Spleen (tissue), 7 donors: ENCODE measurements around the gene SLC17A8.

Experiments used
- POLR2A ChIP-seq, 3 donors: fragments of 450-650 bp; IDR thresholded peaks; one replicate each; pipeline ENCODE4 v1.5.1; 2017; ENCODE audit warnings: antibody characterized with exemption in 3 of 3, mild to moderate bottlenecking in 1 of 3
- POLR2AphosphoS5 ChIP-seq, 3 donors: sonication (generic); formaldehyde crosslinking; IDR thresholded peaks; one replicate each; pipeline ENCODE4 v1.5.1; 2017; ENCODE audit warnings: antibody characterized with exemption in 3 of 3
- TF ChIP-seq, protein P1 (sequence below), 11 experiments: fragments of 200-600 bp in 7 of 11; fragments of 450-650 bp in 4 of 11; sonication (generic) in 4 of 11; IDR thresholded peaks in 8 of 11; conservative IDR thresholded peaks in 3 of 11; 1 replicate in 7 of 11; 2 replicates in 4 of 11; pipeline versions ENCODE4 v1.4.0 to v1.8.0; 2016 to 2021; ENCODE audit warnings: antibody characterized with exemption in 11 of 11, inconsistent platforms in 4 of 11, mild to moderate bottlenecking in 1 of 11
- donor health status: DM: no; HTN: no; CAD: no; lungs with moderate emphysema.
- donor health status: DM: no; HTN: no; CAD: no.
- donor health status: DM: no; HTN: no; CAD: no.

DNA sequence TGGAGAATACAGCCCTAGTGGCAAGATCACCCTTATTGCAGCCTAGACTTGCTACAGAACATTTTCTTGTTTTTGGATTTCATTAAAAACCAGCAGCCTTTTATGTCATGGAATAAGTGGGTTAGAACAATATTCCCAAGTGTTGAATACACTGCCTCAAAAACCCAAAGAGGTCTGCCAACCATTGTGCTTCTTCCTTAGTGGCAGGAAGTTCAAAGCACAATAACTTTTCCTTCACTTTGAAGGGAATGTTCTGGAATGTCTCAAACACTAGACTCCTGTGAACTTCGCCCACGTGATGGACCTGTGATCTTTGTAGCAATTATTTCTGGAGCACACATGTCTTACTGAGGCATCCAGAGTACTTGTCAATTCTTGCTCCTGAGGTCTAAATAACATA is 8.5 kb downstream of the SLC17A8 start:
- TF ChIP-seq, protein P1, sequence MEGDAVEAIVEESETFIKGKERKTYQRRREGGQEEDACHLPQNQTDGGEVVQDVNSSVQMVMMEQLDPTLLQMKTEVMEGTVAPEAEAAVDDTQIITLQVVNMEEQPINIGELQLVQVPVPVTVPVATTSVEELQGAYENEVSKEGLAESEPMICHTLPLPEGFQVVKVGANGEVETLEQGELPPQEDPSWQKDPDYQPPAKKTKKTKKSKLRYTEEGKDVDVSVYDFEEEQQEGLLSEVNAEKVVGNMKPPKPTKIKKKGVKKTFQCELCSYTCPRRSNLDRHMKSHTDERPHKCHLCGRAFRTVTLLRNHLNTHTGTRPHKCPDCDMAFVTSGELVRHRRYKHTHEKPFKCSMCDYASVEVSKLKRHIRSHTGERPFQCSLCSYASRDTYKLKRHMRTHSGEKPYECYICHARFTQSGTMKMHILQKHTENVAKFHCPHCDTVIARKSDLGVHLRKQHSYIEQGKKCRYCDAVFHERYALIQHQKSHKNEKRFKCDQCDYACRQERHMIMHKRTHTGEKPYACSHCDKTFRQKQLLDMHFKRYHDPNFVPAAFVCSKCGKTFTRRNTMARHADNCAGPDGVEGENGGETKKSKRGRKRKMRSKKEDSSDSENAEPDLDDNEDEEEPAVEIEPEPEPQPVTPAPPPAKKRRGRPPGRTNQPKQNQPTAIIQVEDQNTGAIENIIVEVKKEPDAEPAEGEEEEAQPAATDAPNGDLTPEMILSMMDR (IDR thresholded peaks at IDR 0.05 in 8 of 11, conservative IDR thresholded peaks at IDR 0.05 in 3 of 11) = no peak
- TF ChIP-seq POLR2A (IDR thresholded peaks at IDR 0.05) (no peak), POLR2AphosphoS5 (IDR thresholded peaks at IDR 0.05) (no peak)
